GM18909 (cell line): ENCODE data around the gene SNAP23.
"Not testable (repeated sequence)": the region's sequence is repeated elsewhere in the genome, so short reads cannot be mapped to it uniquely, and the experiment has no call there.

Experiments
- ATAC-seq: cut with Tn5 transposase; IDR thresholded peaks from one replicate; pipeline ENCODE4 v1.9.1; 2021; ENCODE audit warnings: mild to moderate bottlenecking; ENCODE audit not compliant: unreplicated experiment, poor library complexity

Gene SNAP23

GRCh38 chr15:42553554-42553953 is 58.1 kb downstream of the SNAP23 start:
- ATAC-seq, result no peak

- not testable (repeated sequence) for ATAC-seq
Observed at GRCh38 chr15:42556550-42557207, 61.2 kb downstream of the SNAP23 start.

- ATAC-seq, result no peak
Observed at GRCh38 chr15:42558739-42559138, 63.3 kb downstream of the SNAP23 start.

- peak; percentile 94 for ATAC-seq
Observed at GRCh38 chr15:42575188-42576039, 80.0 kb downstream of the SNAP23 start, which contains the start of gene STARD9. Gene STARD9 (plus strand): TSS chr15:42575606. CDS start chr15:42575716, 110 bp downstream.

GRCh38 chr15:42576040-42576594 is 80.7 kb downstream of the SNAP23 start:
- ATAC-seq, result no peak

GRCh38 chr15:42576776-42577175 is 81.3 kb downstream of the SNAP23 start:
- no peak for ATAC-seq

GRCh38 chr15:42577514-42578031 is 82.1 kb downstream of the SNAP23 start:
- no peak for ATAC-seq

GRCh38 chr15:42578984-42579537 is 83.6 kb downstream of the SNAP23 start:
- no peak for ATAC-seq

- peak; percentile 78 for ATAC-seq
Observed at GRCh38 chr15:42581272-42581730, 85.9 kb downstream of the SNAP23 start.
